ENCODE measurements around the gene NOL4L.

DNA sequence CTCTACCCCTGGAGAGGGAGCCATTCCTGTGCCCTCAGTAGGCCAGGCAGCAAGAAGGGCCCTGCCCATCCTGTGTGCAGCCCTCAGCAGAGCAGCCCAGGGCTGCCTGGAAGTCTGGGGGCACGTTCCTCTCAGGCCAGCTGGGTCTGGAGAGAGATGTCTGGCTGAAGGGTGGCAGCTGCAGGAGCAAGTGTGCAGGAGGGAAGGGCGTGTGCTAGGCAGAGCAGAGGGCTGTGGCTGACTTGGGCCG, 62.7 kb downstream of the NOL4L start:
- TF ChIP-seq, protein P1, sequence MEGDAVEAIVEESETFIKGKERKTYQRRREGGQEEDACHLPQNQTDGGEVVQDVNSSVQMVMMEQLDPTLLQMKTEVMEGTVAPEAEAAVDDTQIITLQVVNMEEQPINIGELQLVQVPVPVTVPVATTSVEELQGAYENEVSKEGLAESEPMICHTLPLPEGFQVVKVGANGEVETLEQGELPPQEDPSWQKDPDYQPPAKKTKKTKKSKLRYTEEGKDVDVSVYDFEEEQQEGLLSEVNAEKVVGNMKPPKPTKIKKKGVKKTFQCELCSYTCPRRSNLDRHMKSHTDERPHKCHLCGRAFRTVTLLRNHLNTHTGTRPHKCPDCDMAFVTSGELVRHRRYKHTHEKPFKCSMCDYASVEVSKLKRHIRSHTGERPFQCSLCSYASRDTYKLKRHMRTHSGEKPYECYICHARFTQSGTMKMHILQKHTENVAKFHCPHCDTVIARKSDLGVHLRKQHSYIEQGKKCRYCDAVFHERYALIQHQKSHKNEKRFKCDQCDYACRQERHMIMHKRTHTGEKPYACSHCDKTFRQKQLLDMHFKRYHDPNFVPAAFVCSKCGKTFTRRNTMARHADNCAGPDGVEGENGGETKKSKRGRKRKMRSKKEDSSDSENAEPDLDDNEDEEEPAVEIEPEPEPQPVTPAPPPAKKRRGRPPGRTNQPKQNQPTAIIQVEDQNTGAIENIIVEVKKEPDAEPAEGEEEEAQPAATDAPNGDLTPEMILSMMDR (IDR thresholded peaks at IDR 0.05): no peak
- no peak for TF ChIP-seq POLR2A (IDR thresholded peaks at IDR 0.05)

Data from thyroid gland (tissue), 4 donors.